HEK293 (cell line): Measurements from ENCODE around the gene KRTAP9-3.

ENCODE experiments used
- BCL11A ChIP-seq: fragments of 450-650 bp; formaldehyde crosslinking; IDR thresholded peaks from 2 replicates; pipeline ENCODE4 v1.5.1; 2016; ENCODE audit warnings: low read depth, missing biosample characterization, missing genetic modification characterization
- CTCF ChIP-seq: fragments of 450-650 bp; formaldehyde crosslinking; IDR thresholded peaks from 2 replicates; pipeline ENCODE4 v1.5.1; 2016; ENCODE audit warnings: missing biosample characterization, missing genetic modification characterization
- KLF9 ChIP-seq: fragments of 450-650 bp; formaldehyde crosslinking; IDR thresholded peaks from 2 replicates; pipeline ENCODE4 v1.5.1; 2016; ENCODE audit warnings: missing biosample characterization, missing genetic modification characterization, low read depth
- REST ChIP-seq: fragments of 450-650 bp; formaldehyde crosslinking; IDR thresholded peaks from 2 replicates; pipeline ENCODE4 v1.5.1; 2016; ENCODE audit warnings: missing biosample characterization, missing genetic modification characterization
- YY1 ChIP-seq: fragments of 450-650 bp; formaldehyde crosslinking; IDR thresholded peaks from 2 replicates; pipeline ENCODE4 v1.5.1; 2018; ENCODE audit warnings: missing biosample characterization, missing genetic modification characterization
- YY2 ChIP-seq: fragments of 450-650 bp; formaldehyde crosslinking; IDR thresholded peaks from 2 replicates; pipeline ENCODE4 v1.5.1; 2016; ENCODE audit warnings: missing biosample characterization, missing genetic modification characterization
- ZNF221 ChIP-seq: fragments of 450-650 bp; formaldehyde crosslinking; IDR thresholded peaks from 2 replicates; pipeline ENCODE4 v1.5.1; 2017; ENCODE audit warnings: missing biosample characterization, missing genetic modification characterization, borderline replicate concordance
- ZNF24 ChIP-seq: fragments of 450-650 bp; formaldehyde crosslinking; IDR thresholded peaks from 2 replicates; pipeline ENCODE4 v1.5.1; 2016; ENCODE audit warnings: missing biosample characterization, missing genetic modification characterization
- ZNF362 ChIP-seq: fragments of 450-650 bp; formaldehyde crosslinking; IDR thresholded peaks from 2 replicates; pipeline ENCODE4 v1.5.1; 2016; ENCODE audit warnings: missing biosample characterization, missing genetic modification characterization
- ZXDB ChIP-seq: fragments of 450-650 bp; formaldehyde crosslinking; IDR thresholded peaks from 2 replicates; pipeline ENCODE4 v1.5.1; 2016; ENCODE audit warnings: missing biosample characterization, missing genetic modification characterization

- no peak for TF ChIP-seq ZNF362 (tag by site-specific recombination)
- no peak for TF ChIP-seq BCL11A (tag by site-specific recombination)
- TF ChIP-seq KLF9 (tag by site-specific recombination) = no peak
- TF ChIP-seq REST (tag by site-specific recombination) = no peak
- TF ChIP-seq YY1 (tag by site-specific recombination) = no peak
- TF ChIP-seq ZXDB (tag by site-specific recombination) = no peak
- no peak for TF ChIP-seq CTCF (tag by site-specific recombination)
- TF ChIP-seq YY2 (tag by site-specific recombination) = no peak
- no peak for TF ChIP-seq ZNF24 (tag by site-specific recombination)
- no peak for TF ChIP-seq ZNF221 (tag by site-specific recombination)
Observed at GRCh38 chr17:41223821-41224220, 8.4 kb upstream of the KRTAP9-3 start.
